WTC11 (cell line): ENCODE results near the gene DUSP3. TPM values are rescaled to one million over a fixed set of nuclear protein-coding genes. Genes with fewer than 3 reads are reported as not detected.

ENCODE experiments used
- ATAC-seq: fragments of 200-7000 bp; cut with Tn5 transposase; 2 replicates; pipeline ENCODE4 v1.10.0; 2021; ENCODE audit warnings: mild to moderate bottlenecking, moderate library complexity
- CTCF ChIA-PET: fragments of 300-600 bp; sonication (Branson Sonifier 250); formaldehyde crosslinking; loops from one replicate; lab custom pipeline; 2021; ENCODE audit warnings: antibody characterized with exemption; lab: Charles Lee
- POLR2A ChIA-PET: fragments of 350-600 bp; sonication (Branson Sonifier 250); formaldehyde crosslinking; loops from one replicate; lab custom pipeline; 2021; ENCODE audit warnings: antibody characterized with exemption; lab: Charles Lee
- DNase-seq: peaks from one replicate; pipeline ENCODE4 v3.0.0; 2021; ENCODE audit warnings: low spot score
- H3K27ac Mint-ChIP-seq: 2 replicates; pipeline ENCODE4 v1.8.0; 2021; ENCODE audit warnings: mixed read lengths
- H3K27me3 Mint-ChIP-seq: 2 replicates; pipeline ENCODE4 v1.8.0; 2021; ENCODE audit warnings: low read depth, mild to moderate bottlenecking, moderate library complexity, mixed read lengths
- H3K36me3 Mint-ChIP-seq: 2 replicates; pipeline ENCODE4 v1.8.0; 2021; ENCODE audit warnings: mixed read lengths
- H3K4me1 Mint-ChIP-seq: 2 replicates; pipeline ENCODE4 v1.8.0; 2022; ENCODE audit warnings: mixed read lengths
- H3K4me3 Mint-ChIP-seq: 2 replicates; pipeline ENCODE4 v1.8.0; 2021; ENCODE audit warnings: mild to moderate bottlenecking, moderate library complexity, mixed read lengths
- H3K9me3 Mint-ChIP-seq: 2 replicates; pipeline ENCODE4 v1.8.0; 2021; ENCODE audit warnings: mixed read lengths
- ATF6 ChIP-seq: sonication (generic); formaldehyde crosslinking; IDR thresholded peaks from 2 replicates; pipeline ENCODE4 v1.8.1; 2023; ENCODE audit warnings: mild to moderate bottlenecking, missing genetic modification reagents
- ELF4 ChIP-seq: sonication (generic); formaldehyde crosslinking; IDR thresholded peaks from 2 replicates; pipeline ENCODE4 v1.8.1; 2022; ENCODE audit warnings: low read depth, mild to moderate bottlenecking, moderate library complexity, missing genetic modification reagents
- ESRRA ChIP-seq: sonication (generic); formaldehyde crosslinking; IDR thresholded peaks from 2 replicates; pipeline ENCODE4 v1.8.1; 2022; ENCODE audit warnings: mild to moderate bottlenecking, missing genetic modification reagents, borderline replicate concordance
- FOXJ3 ChIP-seq: sonication (generic); formaldehyde crosslinking; IDR thresholded peaks from 2 replicates; pipeline ENCODE4 v1.9.0; 2021; ENCODE audit warnings: missing genetic modification reagents, mild to moderate bottlenecking, borderline replicate concordance
- FOXK1 ChIP-seq: sonication (generic); formaldehyde crosslinking; IDR thresholded peaks from 2 replicates; pipeline ENCODE4 v1.8.0; 2022; ENCODE audit warnings: mild to moderate bottlenecking, moderate library complexity, missing genetic modification reagents
- IRF2 ChIP-seq: sonication (generic); formaldehyde crosslinking; IDR thresholded peaks from 2 replicates; pipeline ENCODE4 v1.8.0; 2022; ENCODE audit warnings: low read depth, missing genetic modification reagents, borderline replicate concordance
- NFE2L1 ChIP-seq: sonication (generic); formaldehyde crosslinking; IDR thresholded peaks from 2 replicates; pipeline ENCODE4 v1.8.1; 2023; ENCODE audit warnings: missing genetic modification reagents
- NFYB ChIP-seq: sonication (generic); formaldehyde crosslinking; conservative IDR thresholded peaks from 2 replicates; pipeline ENCODE4 v1.8.0; 2022; ENCODE audit warnings: low read depth, missing genetic modification reagents
- NR2C2 ChIP-seq: sonication (generic); formaldehyde crosslinking; IDR thresholded peaks from 2 replicates; pipeline ENCODE4 v1.8.0; 2022; ENCODE audit warnings: mild to moderate bottlenecking, missing genetic modification reagents
- PRDM15 ChIP-seq: sonication (generic); formaldehyde crosslinking; IDR thresholded peaks from 2 replicates; pipeline ENCODE4 v1.8.0; 2022; ENCODE audit warnings: missing genetic modification reagents
- PRRX2 ChIP-seq: fragments of 250-450 bp; sonication (Bioruptor Pico); IDR thresholded peaks from 2 replicates; pipeline ENCODE4 v1.8.0; 2021; ENCODE audit warnings: mild to moderate bottlenecking
- RORB ChIP-seq: fragments of 250-450 bp; sonication (Bioruptor Pico); IDR thresholded peaks from 2 replicates; pipeline ENCODE4 v1.9.0; 2021; ENCODE audit warnings: mild to moderate bottlenecking
- SMAD3 ChIP-seq: sonication (generic); formaldehyde crosslinking; IDR thresholded peaks from 2 replicates; pipeline ENCODE4 v1.8.0; 2022; ENCODE audit warnings: missing genetic modification reagents, mild to moderate bottlenecking, borderline replicate concordance
- SOX15 ChIP-seq: fragments of 250-450 bp; sonication (Bioruptor Pico); IDR thresholded peaks from 2 replicates; pipeline ENCODE4 v1.9.0; 2021; ENCODE audit warnings: mild to moderate bottlenecking
- ZNF219 ChIP-seq: sonication (generic); formaldehyde crosslinking; IDR thresholded peaks from 2 replicates; pipeline ENCODE4 v1.8.0; 2023; ENCODE audit warnings: missing genetic modification reagents, mild to moderate bottlenecking, borderline replicate concordance
- total RNA-seq: library from RNA; stranded (reverse); gene quantifications from 3 replicates; pipeline ENCODE4 v1.2.3, GENCODE V29; 2021
- TF ChIP-seq, protein P1 (sequence below): sonication (generic); formaldehyde crosslinking; IDR thresholded peaks from 2 replicates; pipeline ENCODE4 v1.8.0; 2022; ENCODE audit warnings: mild to moderate bottlenecking, missing genetic modification reagents
- TF ChIP-seq, protein P2 (sequence below): sonication (generic); formaldehyde crosslinking; conservative IDR thresholded peaks from 2 replicates; pipeline ENCODE4 v1.8.1; 2022; ENCODE audit warnings: mild to moderate bottlenecking, missing genetic modification reagents
- TF ChIP-seq, protein P3 (sequence below): fragments of 250-450 bp; sonication (Bioruptor Pico); IDR thresholded peaks from 2 replicates; pipeline ENCODE4 v1.9.0; 2021; ENCODE audit warnings: mild to moderate bottlenecking
- TF ChIP-seq, protein P4 (sequence below): fragments of 250-450 bp; sonication (Bioruptor Pico); IDR thresholded peaks from 2 replicates; pipeline ENCODE4 v1.9.0; 2021; ENCODE audit warnings: mild to moderate bottlenecking
- TF ChIP-seq, protein P5 (sequence below): sonication (generic); formaldehyde crosslinking; IDR thresholded peaks from 2 replicates; pipeline ENCODE4 v1.8.1; 2022; ENCODE audit warnings: low read depth, missing genetic modification reagents, borderline replicate concordance

Gene DUSP3
- total RNA-seq, 1 experiment from 2014 or later = 31.5 TPM

- TF ChIP-seq PRDM15 (CRISPR knock-in tag) = no peak
- TF ChIP-seq ATF6 (CRISPR knock-in tag) = no peak
- no peak for TF ChIP-seq IRF2
- TF ChIP-seq RORB (CRISPR knock-in tag) = no peak
- no peak for TF ChIP-seq PRRX2 (CRISPR knock-in tag)
- no peak for TF ChIP-seq ESRRA (CRISPR knock-in tag)
- TF ChIP-seq, protein P1, sequence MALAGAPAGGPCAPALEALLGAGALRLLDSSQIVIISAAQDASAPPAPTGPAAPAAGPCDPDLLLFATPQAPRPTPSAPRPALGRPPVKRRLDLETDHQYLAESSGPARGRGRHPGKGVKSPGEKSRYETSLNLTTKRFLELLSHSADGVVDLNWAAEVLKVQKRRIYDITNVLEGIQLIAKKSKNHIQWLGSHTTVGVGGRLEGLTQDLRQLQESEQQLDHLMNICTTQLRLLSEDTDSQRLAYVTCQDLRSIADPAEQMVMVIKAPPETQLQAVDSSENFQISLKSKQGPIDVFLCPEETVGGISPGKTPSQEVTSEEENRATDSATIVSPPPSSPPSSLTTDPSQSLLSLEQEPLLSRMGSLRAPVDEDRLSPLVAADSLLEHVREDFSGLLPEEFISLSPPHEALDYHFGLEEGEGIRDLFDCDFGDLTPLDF (CRISPR knock-in tag) = no peak
- TF ChIP-seq, protein P2, sequence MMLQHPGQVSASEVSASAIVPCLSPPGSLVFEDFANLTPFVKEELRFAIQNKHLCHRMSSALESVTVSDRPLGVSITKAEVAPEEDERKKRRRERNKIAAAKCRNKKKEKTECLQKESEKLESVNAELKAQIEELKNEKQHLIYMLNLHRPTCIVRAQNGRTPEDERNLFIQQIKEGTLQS (CRISPR knock-in tag) = no peak
- no peak for TF ChIP-seq ZNF219
- TF ChIP-seq NR2C2 (CRISPR knock-in tag) = no peak
- TF ChIP-seq, protein P3, sequence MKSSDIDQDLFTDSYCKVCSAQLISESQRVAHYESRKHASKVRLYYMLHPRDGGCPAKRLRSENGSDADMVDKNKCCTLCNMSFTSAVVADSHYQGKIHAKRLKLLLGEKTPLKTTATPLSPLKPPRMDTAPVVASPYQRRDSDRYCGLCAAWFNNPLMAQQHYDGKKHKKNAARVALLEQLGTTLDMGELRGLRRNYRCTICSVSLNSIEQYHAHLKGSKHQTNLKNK (CRISPR knock-in tag) = no peak
- no peak for TF ChIP-seq SOX15 (CRISPR knock-in tag)
- TF ChIP-seq SMAD3 (CRISPR knock-in tag) = no peak
- no peak for TF ChIP-seq NFYB (CRISPR knock-in tag)
Observed at GRCh38 chr17:43740541-43740940, 38.2 kb downstream of the DUSP3 start (continued).

DNA sequence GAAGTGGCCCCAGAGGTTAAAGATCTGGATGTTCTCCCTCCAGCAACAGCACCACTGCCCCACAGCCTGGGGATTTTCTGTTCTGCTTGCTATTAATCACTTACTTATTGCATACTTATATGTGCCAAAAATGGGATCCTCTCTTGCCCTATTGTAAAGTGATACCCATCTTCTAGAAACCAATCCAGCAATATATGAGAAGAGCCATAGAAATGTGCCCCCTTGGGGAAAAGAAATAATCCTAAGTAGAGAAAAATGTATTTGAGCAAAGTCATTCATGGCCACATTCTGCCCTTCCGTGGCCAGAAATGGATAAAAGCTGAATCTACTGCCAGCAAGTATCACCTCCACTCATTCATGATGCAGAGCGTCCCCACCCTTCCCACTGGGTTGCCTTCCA lies 41.1 kb downstream of the DUSP3 start:
- no peak overlapping the region for H3K27ac Mint-ChIP-seq
- ATAC-seq (no peak), DNase-seq (no peak)
- H3K4me1 Mint-ChIP-seq = peaks cover 14% of the 10 kb centered on the region
- no peak overlapping the region for H3K4me3 Mint-ChIP-seq
- no peaks in the 10 kb centered on the region for H3K27me3 Mint-ChIP-seq
- POLR2A ChIA-PET = no interaction called here
- no peak for TF ChIP-seq PRDM15 (CRISPR knock-in tag)
- TF ChIP-seq ELF4 (CRISPR knock-in tag) = no peak
- TF ChIP-seq FOXJ3 (CRISPR knock-in tag) = no peak
- TF ChIP-seq, protein P4, sequence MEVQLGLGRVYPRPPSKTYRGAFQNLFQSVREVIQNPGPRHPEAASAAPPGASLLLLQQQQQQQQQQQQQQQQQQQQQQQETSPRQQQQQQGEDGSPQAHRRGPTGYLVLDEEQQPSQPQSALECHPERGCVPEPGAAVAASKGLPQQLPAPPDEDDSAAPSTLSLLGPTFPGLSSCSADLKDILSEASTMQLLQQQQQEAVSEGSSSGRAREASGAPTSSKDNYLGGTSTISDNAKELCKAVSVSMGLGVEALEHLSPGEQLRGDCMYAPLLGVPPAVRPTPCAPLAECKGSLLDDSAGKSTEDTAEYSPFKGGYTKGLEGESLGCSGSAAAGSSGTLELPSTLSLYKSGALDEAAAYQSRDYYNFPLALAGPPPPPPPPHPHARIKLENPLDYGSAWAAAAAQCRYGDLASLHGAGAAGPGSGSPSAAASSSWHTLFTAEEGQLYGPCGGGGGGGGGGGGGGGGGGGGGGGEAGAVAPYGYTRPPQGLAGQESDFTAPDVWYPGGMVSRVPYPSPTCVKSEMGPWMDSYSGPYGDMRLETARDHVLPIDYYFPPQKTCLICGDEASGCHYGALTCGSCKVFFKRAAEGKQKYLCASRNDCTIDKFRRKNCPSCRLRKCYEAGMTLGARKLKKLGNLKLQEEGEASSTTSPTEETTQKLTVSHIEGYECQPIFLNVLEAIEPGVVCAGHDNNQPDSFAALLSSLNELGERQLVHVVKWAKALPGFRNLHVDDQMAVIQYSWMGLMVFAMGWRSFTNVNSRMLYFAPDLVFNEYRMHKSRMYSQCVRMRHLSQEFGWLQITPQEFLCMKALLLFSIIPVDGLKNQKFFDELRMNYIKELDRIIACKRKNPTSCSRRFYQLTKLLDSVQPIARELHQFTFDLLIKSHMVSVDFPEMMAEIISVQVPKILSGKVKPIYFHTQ (CRISPR knock-in tag) = no peak
- TF ChIP-seq NFYB (CRISPR knock-in tag) = no peak
- TF ChIP-seq FOXK1 = no peak
- TF ChIP-seq ESRRA (CRISPR knock-in tag) = no peak
- TF ChIP-seq NFE2L1 (CRISPR knock-in tag) = no peak
- TF ChIP-seq, protein P5, sequence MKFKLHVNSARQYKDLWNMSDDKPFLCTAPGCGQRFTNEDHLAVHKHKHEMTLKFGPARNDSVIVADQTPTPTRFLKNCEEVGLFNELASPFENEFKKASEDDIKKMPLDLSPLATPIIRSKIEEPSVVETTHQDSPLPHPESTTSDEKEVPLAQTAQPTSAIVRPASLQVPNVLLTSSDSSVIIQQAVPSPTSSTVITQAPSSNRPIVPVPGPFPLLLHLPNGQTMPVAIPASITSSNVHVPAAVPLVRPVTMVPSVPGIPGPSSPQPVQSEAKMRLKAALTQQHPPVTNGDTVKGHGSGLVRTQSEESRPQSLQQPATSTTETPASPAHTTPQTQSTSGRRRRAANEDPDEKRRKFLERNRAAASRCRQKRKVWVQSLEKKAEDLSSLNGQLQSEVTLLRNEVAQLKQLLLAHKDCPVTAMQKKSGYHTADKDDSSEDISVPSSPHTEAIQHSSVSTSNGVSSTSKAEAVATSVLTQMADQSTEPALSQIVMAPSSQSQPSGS = no peak
- no peak for TF ChIP-seq RORB (CRISPR knock-in tag)
- H3K9me3 Mint-ChIP-seq = peaks cover 20% of the 10 kb centered on the region
- CTCF ChIA-PET = interaction anchor here (1.4 kb wide), 1 partner anchor 42 kb away, joined by 5 read pairs; no protein-coding TSS in a partner anchor
- peaks cover 12% of the 10 kb centered on the region for H3K36me3 Mint-ChIP-seq
